Neural cell (in vitro differentiated cells): ENCODE results near the gene ADK. TPM values are rescaled to one million over a fixed set of nuclear protein-coding genes. Genes with fewer than 3 reads are reported as not detected.
A peak's percentile ranks its signal among the peaks of the same experiment; 100 is the strongest.

Experiments used
- H2AFZ ChIP-seq: fragments of 200-600, 300-800 bp; sonication (generic), shearing (Covaris generic); 2 replicates; pipeline ENCODE4 v1.6.0; 2014; ENCODE audit warnings: low read depth, mild to moderate bottlenecking, antibody characterized with exemption, low read length, moderate library complexity
- H3F3A ChIP-seq: fragments of 200-600 bp; shearing (Covaris generic); 2 replicates; pipeline ENCODE4 v1.6.1; 2016; ENCODE audit warnings: mild to moderate bottlenecking, moderate library complexity, mixed read lengths, antibody characterized with exemption, low read length; ENCODE audit not compliant: insufficient read depth, poor library complexity, severe bottlenecking
- H3K27ac ChIP-seq: fragments of 200-600, 300-800 bp; sonication (generic), shearing (Covaris generic); 2 replicates; pipeline ENCODE4 v1.5.1; 2014; ENCODE audit warnings: mild to moderate bottlenecking, low read length, moderate library complexity
- H3K27me3 ChIP-seq: fragments of 300-800, 200-600 bp; sonication (generic), shearing (Covaris generic); 2 replicates; pipeline ENCODE4 v1.6.0; 2014; ENCODE audit warnings: mild to moderate bottlenecking, low read depth, low read length, moderate library complexity; ENCODE audit not compliant: insufficient read depth
- H3K36me3 ChIP-seq: fragments of 300-800, 200-600 bp; sonication (generic), shearing (Covaris generic); 2 replicates; pipeline ENCODE4 v1.5.1; 2014; ENCODE audit warnings: mild to moderate bottlenecking, antibody characterized with exemption, low read length, moderate library complexity; ENCODE audit not compliant: insufficient read depth
- H3K4me2 ChIP-seq: fragments of 300-800, 200-600 bp; sonication (generic), shearing (Covaris generic); 2 replicates; pipeline ENCODE4 v1.6.0; 2014; ENCODE audit warnings: mild to moderate bottlenecking, low read length
- H3K4me3 ChIP-seq: fragments of 300-800, 200-600 bp; sonication (generic), shearing (Covaris generic); 2 replicates; pipeline ENCODE4 v1.5.1; 2014; ENCODE audit warnings: mild to moderate bottlenecking, low read length, moderate library complexity
- H3K79me2 ChIP-seq: fragments of 200-600 bp; shearing (Covaris generic); replicated peaks from 2 replicates; pipeline ENCODE4 v1.6.0; 2014; ENCODE audit warnings: mild to moderate bottlenecking, low read length, moderate library complexity; ENCODE audit not compliant: insufficient read depth
- H3K9ac ChIP-seq: fragments of 300-800, 200-600 bp; sonication (generic), shearing (Covaris generic); 2 replicates; pipeline ENCODE4 v1.6.1; 2016; ENCODE audit warnings: mild to moderate bottlenecking, low read length, mixed read lengths
- H3K9me2 ChIP-seq: fragments of 200-600 bp; shearing (Covaris generic); 2 replicates; pipeline ENCODE4 v1.6.1; 2016; ENCODE audit warnings: mild to moderate bottlenecking, low read length, mixed read lengths; ENCODE audit not compliant: insufficient read depth
- H3K9me3 ChIP-seq: fragments of 200-600, 300-800 bp; sonication (generic), shearing (Covaris generic); 2 replicates; pipeline ENCODE4 v1.6.1; 2016; ENCODE audit warnings: mild to moderate bottlenecking, mixed run types, low read length, moderate library complexity, mixed read lengths
- H4K20me1 ChIP-seq: fragments of 200-600 bp; shearing (Covaris generic); 2 replicates; pipeline ENCODE4 v1.6.1; 2016; ENCODE audit warnings: mild to moderate bottlenecking, mixed run types; ENCODE audit not compliant: insufficient read depth
- EP300 ChIP-seq: fragments of 450-650 bp; conservative IDR thresholded peaks from 2 replicates; pipeline ENCODE4 v1.6.1; 2014; ENCODE audit warnings: antibody characterized with exemption, mild to moderate bottlenecking, moderate library complexity; ENCODE audit not compliant: poor library complexity, severe bottlenecking
- EZH2 ChIP-seq: fragments of 200-600, 300-800 bp; shearing (Covaris generic), sonication (generic); IDR thresholded peaks from 2 replicates; pipeline ENCODE4 v1.6.1; 2014; ENCODE audit warnings: antibody characterized with exemption, low read length, borderline replicate concordance, mild to moderate bottlenecking; ENCODE audit not compliant: insufficient read depth, poor library complexity, severe bottlenecking
- MXI1 ChIP-seq: fragments of 450-650 bp; conservative IDR thresholded peaks from 2 replicates; pipeline ENCODE4 v1.6.1; 2014; ENCODE audit warnings: antibody characterized with exemption, mild to moderate bottlenecking; ENCODE audit not compliant: poor library complexity, severe bottlenecking
- POLR2AphosphoS5 ChIP-seq: IDR thresholded peaks from 2 replicates; pipeline ENCODE4 v1.6.1; 2012
- RAD21 ChIP-seq: fragments of 450-650 bp; conservative IDR thresholded peaks from 2 replicates; pipeline ENCODE4 v1.6.1; 2014; ENCODE audit warnings: antibody characterized with exemption, mild to moderate bottlenecking, moderate library complexity
- REST ChIP-seq: IDR thresholded peaks from 2 replicates; pipeline ENCODE4 v1.6.1; 2012; ENCODE audit warnings: borderline replicate concordance
- SMC3 ChIP-seq: fragments of 450-650 bp; conservative IDR thresholded peaks from 2 replicates; pipeline ENCODE4 v1.6.1; 2014; ENCODE audit warnings: antibody characterized with exemption, mild to moderate bottlenecking, moderate library complexity; ENCODE audit not compliant: poor library complexity
- polyA plus RNA-seq: library from polyadenylated mRNA; depleted of rRNA; stranded (reverse); fragments of >200 nt; gene quantifications from 2 replicates; pipeline ENCODE4 v1.2.3, GENCODE V29; 2014

Gene ADK
- polyA plus RNA-seq, 1 donor from 2014 or later: 19.5 TPM

- TF ChIP-seq SMC3: no peak
- no peak for TF ChIP-seq POLR2AphosphoS5
- TF ChIP-seq RAD21: no peak
- Histone ChIP-seq H3K36me3 (no peaks in the 10 kb centered on the region), H3K9me2 (no peaks in the 10 kb centered on the region)
These were observed 472.8 kb downstream of the ADK start for GRCh38 chr10:74623786-74624185.

GRCh38 chr10:74624501-74624900, 473.5 kb downstream of the ADK start:
- no peak for TF ChIP-seq REST
- no peak for TF ChIP-seq SMC3
- no peak for TF ChIP-seq POLR2AphosphoS5
- no peak for TF ChIP-seq RAD21
- peaks cover 2% of the 10 kb centered on the region for H3K9me3 ChIP-seq
- H3K36me3 ChIP-seq: no peaks in the 10 kb centered on the region
- H3K27ac ChIP-seq: no peak overlapping the region
- no peak overlapping the region for H2AFZ ChIP-seq
- H3F3A ChIP-seq: no peaks in the 10 kb centered on the region
- H3K27me3 ChIP-seq: no peaks in the 10 kb centered on the region
- no peaks in the 10 kb centered on the region for H4K20me1 ChIP-seq
- H3K4me2 ChIP-seq: no peak overlapping the region
- no peak overlapping the region for H3K4me3 ChIP-seq
- H3K9ac ChIP-seq: no peak overlapping the region
- no peaks in the 10 kb centered on the region for H3K79me2 ChIP-seq
- H3K9me2 ChIP-seq: no peaks in the 10 kb centered on the region

More at GRCh38 chr10:74623786-74624185, 472.8 kb downstream of the ADK start:
- Histone ChIP-seq H3K9me3 (peaks cover 2% of the 10 kb centered on the region), H3K4me2 (no peak overlapping the region), H4K20me1 (no peaks in the 10 kb centered on the region), H3K4me3 (no peak overlapping the region), H2AFZ (no peak overlapping the region), H3K9ac (no peak overlapping the region), H3F3A (no peaks in the 10 kb centered on the region), H3K27ac (no peak overlapping the region), H3K79me2 (no peaks in the 10 kb centered on the region), H3K27me3 (no peaks in the 10 kb centered on the region)

- Histone ChIP-seq H3F3A (no peaks in the 10 kb centered on the region), H3K4me2 (no peak overlapping the region), H3K4me3 (peak overlapping the region; percentile 5), H3K9me3 (no peaks in the 10 kb centered on the region), H3K9me2 (no peaks in the 10 kb centered on the region), H3K36me3 (no peaks in the 10 kb centered on the region), H3K9ac (no peak overlapping the region), H3K79me2 (no peaks in the 10 kb centered on the region), H3K27ac (peak overlapping the region; percentile 74), H2AFZ (no peak overlapping the region), H3K27me3 (no peaks in the 10 kb centered on the region), H4K20me1 (no peaks in the 10 kb centered on the region)
- TF ChIP-seq RAD21 (no peak), EZH2 (no peak), POLR2AphosphoS5 (no peak), MXI1 (no peak), EP300 (no peak), SMC3 (no peak)
These were observed 477.1 kb downstream of the ADK start for GRCh38 chr10:74628136-74628535.
